ENCODE measurements around the gene GGT1.

Gene GGT1

GRCh38 chr22:24555165-24556039 lies 47.6 kb upstream of the GGT1 start, which contains the start of gene SNRPD3:
Gene SNRPD3 (plus strand): TSS chr22:24555999. CDS start chr22:24557675, 1,676 bp downstream.
- Histone ChIP-seq H3K27me3 (ENCODE audit: insufficient read depth, low read length, poor library complexity, severe bottlenecking) (peaks cover 4% of the 10 kb centered on the region), H4K20me1 (ENCODE audit: insufficient read depth, low read length, poor library complexity, severe bottlenecking) (peaks cover 72% of the 10 kb centered on the region), H3F3A (ENCODE audit: low read depth) (no peaks in the 10 kb centered on the region), H3K9me2 (replicated peaks; ENCODE audit: low read depth, low read length) (no peaks in the 10 kb centered on the region), H3K9me3 (ENCODE audit: insufficient read depth, low read depth, low read length) (no peaks in the 10 kb centered on the region), H2AFZ (ENCODE audit: low read length) (peak within 1 kb of the TSS; percentile 91), H3K79me2 (ENCODE audit: insufficient read depth, low read length) (peaks cover 89% of the 10 kb centered on the region), H3K9ac (ENCODE audit: low read depth, low read length, poor library complexity, severe bottlenecking) (peak within 1 kb of the TSS; percentile 98), H3K4me3 (ENCODE audit: low read length, poor library complexity, severe bottlenecking) (peak within 1 kb of the TSS; percentile 97), H3K4me2 (ENCODE audit: low read depth, low read length, poor library complexity, severe bottlenecking) (peak within 1 kb of the TSS; percentile 93), H3K4me1 (ENCODE audit: insufficient read depth, low read length, poor library complexity, severe bottlenecking) (peaks cover 56% of the 10 kb centered on the region), H3K36me3 (ENCODE audit: insufficient read depth, low read length) (peaks cover 22% of the 10 kb centered on the region)
- TF ChIP-seq CTCF (conservative IDR thresholded peaks at IDR 0.05; ENCODE audit: low read length): no peak
- TF ChIP-seq EZH2phosphoT487 (IDR thresholded peaks at IDR 0.05; ENCODE audit: borderline replicate concordance): no peak

- Histone ChIP-seq H3K9ac (ENCODE audit: low read depth, low read length, poor library complexity, severe bottlenecking) (peak overlapping the region; percentile 98), H3K4me2 (ENCODE audit: low read depth, low read length, poor library complexity, severe bottlenecking) (peak overlapping the region; percentile 93), H3K9me2 (replicated peaks; ENCODE audit: low read depth, low read length) (no peaks in the 10 kb centered on the region), H3F3A (ENCODE audit: low read depth) (no peaks in the 10 kb centered on the region), H4K20me1 (ENCODE audit: insufficient read depth, low read length, poor library complexity, severe bottlenecking) (peaks cover 81% of the 10 kb centered on the region), H3K4me1 (ENCODE audit: insufficient read depth, low read length, poor library complexity, severe bottlenecking) (peaks cover 58% of the 10 kb centered on the region), H3K36me3 (ENCODE audit: insufficient read depth, low read length) (peaks cover 50% of the 10 kb centered on the region), H3K27me3 (ENCODE audit: insufficient read depth, low read length, poor library complexity, severe bottlenecking) (peaks cover 4% of the 10 kb centered on the region), H3K4me3 (ENCODE audit: low read length, poor library complexity, severe bottlenecking) (peak overlapping the region; percentile 97), H2AFZ (ENCODE audit: low read length) (no peak overlapping the region), H3K9me3 (ENCODE audit: insufficient read depth, low read depth, low read length) (no peaks in the 10 kb centered on the region), H3K79me2 (ENCODE audit: insufficient read depth, low read length) (peaks cover 89% of the 10 kb centered on the region)
- no peak for TF ChIP-seq EZH2phosphoT487 (IDR thresholded peaks at IDR 0.05; ENCODE audit: borderline replicate concordance)
- TF ChIP-seq CTCF (conservative IDR thresholded peaks at IDR 0.05; ENCODE audit: low read length): no peak
Observed at GRCh38 chr22:24559471-24559870, 43.5 kb upstream of the GGT1 start.

DNA sequence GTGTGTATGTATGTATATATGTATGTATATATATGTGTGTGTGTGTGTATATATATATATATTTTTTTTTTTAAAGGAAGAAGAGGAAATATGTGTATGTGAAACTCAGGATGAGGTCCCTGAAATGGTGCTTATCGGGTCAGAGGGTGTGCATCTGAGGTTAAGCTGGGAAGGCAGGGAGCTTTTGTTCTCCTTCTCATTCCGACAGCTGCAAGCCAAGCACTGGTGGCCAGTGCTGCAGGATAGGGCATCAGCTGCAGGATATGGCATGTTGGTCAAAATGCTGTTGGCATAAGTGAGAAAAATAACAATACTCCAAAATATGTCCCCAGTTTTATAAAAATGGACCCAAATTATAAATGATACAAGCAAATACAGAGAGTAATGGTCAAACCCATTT lies 39.7 kb upstream of the GGT1 start:
- peaks cover 96% of the 10 kb centered on the region for H3K79me2 ChIP-seq (ENCODE audit: insufficient read depth, low read length)
- no peaks in the 10 kb centered on the region for H3K9me2 ChIP-seq (replicated peaks; ENCODE audit: low read depth, low read length)
- H3F3A ChIP-seq (ENCODE audit: low read depth): no peaks in the 10 kb centered on the region
- H3K9me3 ChIP-seq (ENCODE audit: insufficient read depth, low read depth, low read length): no peaks in the 10 kb centered on the region
- TF ChIP-seq CTCF (conservative IDR thresholded peaks at IDR 0.05; ENCODE audit: low read length) (no peak), EZH2phosphoT487 (IDR thresholded peaks at IDR 0.05; ENCODE audit: borderline replicate concordance) (no peak)
- peak overlapping the region; percentile 50 for H3K9ac ChIP-seq (ENCODE audit: low read depth, low read length, poor library complexity, severe bottlenecking)
- H3K27me3 ChIP-seq (ENCODE audit: insufficient read depth, low read length, poor library complexity, severe bottlenecking): no peaks in the 10 kb centered on the region
- peaks cover 41% of the 10 kb centered on the region for H3K4me1 ChIP-seq (ENCODE audit: insufficient read depth, low read length, poor library complexity, severe bottlenecking)
- H3K4me2 ChIP-seq (ENCODE audit: low read depth, low read length, poor library complexity, severe bottlenecking): peak overlapping the region; percentile 68
- peaks cover 84% of the 10 kb centered on the region for H4K20me1 ChIP-seq (ENCODE audit: insufficient read depth, low read length, poor library complexity, severe bottlenecking)
- H3K36me3 ChIP-seq (ENCODE audit: insufficient read depth, low read length): peaks cover 76% of the 10 kb centered on the region; the same call in 1 of the 2 replicates
- peak overlapping the region; percentile 40 for H3K4me3 ChIP-seq (ENCODE audit: low read length, poor library complexity, severe bottlenecking)
- H2AFZ ChIP-seq (ENCODE audit: low read length): no peak overlapping the region
